Loucy (cell line): Measurements from ENCODE around the gene MED20.
A peak's percentile ranks its signal among the peaks of the same experiment; 100 is the strongest.

Experiments used
- H2AFZ ChIP-seq: fragments of 200-600 bp; sonication (generic); 2 replicates; pipeline ENCODE4 v1.6.0; 2016; ENCODE audit warnings: antibody characterized with exemption, mild to moderate bottlenecking, low read length, moderate library complexity
- H3F3A ChIP-seq: fragments of 200-600 bp; 2 replicates; pipeline ENCODE4 v1.6.0; 2016; ENCODE audit warnings: antibody characterized with exemption, low read depth, mild to moderate bottlenecking
- H3K27me3 ChIP-seq: fragments of 200-600 bp; sonication (generic); 2 replicates; pipeline ENCODE4 v1.6.1; 2014; ENCODE audit warnings: low read length, mild to moderate bottlenecking; ENCODE audit not compliant: insufficient read depth, poor library complexity, severe bottlenecking
- H3K36me3 ChIP-seq: fragments of 200-600 bp; sonication (generic); 2 replicates; pipeline ENCODE4 v1.6.1; 2016; ENCODE audit warnings: low read length; ENCODE audit not compliant: insufficient read depth
- H3K4me1 ChIP-seq: fragments of 200-600 bp; sonication (generic); 2 replicates; pipeline ENCODE4 v1.5.1; 2014; ENCODE audit warnings: low read length, mild to moderate bottlenecking; ENCODE audit not compliant: insufficient read depth, poor library complexity, severe bottlenecking
- H3K4me2 ChIP-seq: fragments of 200-600 bp; sonication (generic); 2 replicates; pipeline ENCODE4 v1.6.0; 2014; ENCODE audit warnings: antibody characterized with exemption, low read length, low read depth, mild to moderate bottlenecking; ENCODE audit not compliant: poor library complexity, severe bottlenecking
- H3K4me3 ChIP-seq: fragments of 200-600 bp; sonication (generic); 2 replicates; pipeline ENCODE4 v1.5.1; 2014; ENCODE audit warnings: low read length, mild to moderate bottlenecking, mixed read lengths; ENCODE audit not compliant: poor library complexity, severe bottlenecking
- H3K79me2 ChIP-seq: fragments of 200-600 bp; sonication (generic); 2 replicates; pipeline ENCODE4 v1.6.1; 2014; ENCODE audit warnings: low read length; ENCODE audit not compliant: insufficient read depth
- H3K9ac ChIP-seq: fragments of 200-600 bp; sonication (generic); 2 replicates; pipeline ENCODE4 v1.6.0; 2014; ENCODE audit warnings: mild to moderate bottlenecking, low read depth, low read length, moderate library complexity; ENCODE audit not compliant: poor library complexity, severe bottlenecking
- H3K9me2 ChIP-seq: fragments of 200-600 bp; sonication (generic); replicated peaks from 2 replicates; pipeline ENCODE4 v1.6.1; 2016; ENCODE audit warnings: low read depth, low read length, mixed read lengths
- H3K9me3 ChIP-seq: fragments of 200-600 bp; sonication (generic); 2 replicates; pipeline ENCODE4 v1.6.1; 2014; ENCODE audit warnings: mild to moderate bottlenecking, antibody characterized with exemption, low read length, low read depth; ENCODE audit not compliant: insufficient read depth
- H4K20me1 ChIP-seq: fragments of 200-600 bp; sonication (generic); 2 replicates; pipeline ENCODE4 v1.6.0; 2014; ENCODE audit warnings: antibody characterized with exemption, low read length, mild to moderate bottlenecking; ENCODE audit not compliant: insufficient read depth, poor library complexity, severe bottlenecking
- EZH2phosphoT487 ChIP-seq: fragments of 200-600 bp; IDR thresholded peaks from 2 replicates; pipeline ENCODE4 v1.6.1; 2018; ENCODE audit warnings: antibody characterized with exemption, mild to moderate bottlenecking, moderate library complexity, borderline replicate concordance
- TF ChIP-seq, protein P1 (sequence below): fragments of 200-600 bp; sonication (generic); conservative IDR thresholded peaks from 2 replicates; pipeline ENCODE4 v1.5.1; 2014; ENCODE audit warnings: mild to moderate bottlenecking, antibody characterized with exemption, low read length

MED20 gene

DNA sequence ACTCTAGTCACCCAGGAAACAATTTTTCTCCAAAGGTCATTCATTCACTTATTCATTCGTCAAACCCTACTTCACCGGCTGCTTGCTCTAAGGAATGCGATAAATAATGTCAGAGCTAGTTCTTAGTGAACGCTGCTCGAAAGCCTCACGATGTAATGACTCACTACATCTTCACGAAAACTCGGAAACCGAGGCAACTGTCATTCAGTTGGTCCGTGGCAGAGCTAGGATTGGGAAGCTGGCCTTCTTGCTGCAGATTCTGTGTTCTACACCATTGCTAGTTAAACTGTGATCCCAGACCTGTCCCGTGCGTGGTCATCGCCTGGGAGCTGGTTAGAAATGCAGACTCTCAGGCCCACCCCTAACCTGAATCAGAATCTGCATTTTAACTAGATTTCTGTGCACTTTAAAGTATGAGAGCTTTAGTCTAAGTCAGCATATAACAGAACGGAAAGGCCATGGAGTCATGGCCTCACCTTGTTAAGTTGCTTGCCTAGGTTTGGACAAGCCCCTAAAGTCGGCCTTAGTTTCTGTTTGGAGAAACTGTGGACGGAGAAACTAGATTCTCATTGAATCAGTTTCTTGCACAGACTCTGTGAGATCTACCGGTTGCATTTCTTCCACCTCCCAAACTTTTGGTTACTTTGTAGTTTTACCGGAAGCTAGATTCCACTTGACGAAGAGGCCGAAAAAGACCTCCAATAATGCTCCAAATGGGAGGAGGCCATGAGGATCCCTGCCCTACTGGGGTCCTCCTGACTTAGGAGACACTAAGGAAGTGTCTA is 21.3 kb upstream of the MED20 start:
- no peaks in the 10 kb centered on the region for H3K9me3 ChIP-seq
- H3F3A ChIP-seq, result peaks cover 8% of the 10 kb centered on the region; the same call in 1 of the 2 replicates
- peaks cover 43% of the 10 kb centered on the region for H3K79me2 ChIP-seq
- H2AFZ ChIP-seq, result peak overlapping the region; percentile 29; the same call in 1 of the 2 replicates
- peaks cover 27% of the 10 kb centered on the region for H3K4me1 ChIP-seq
- H3K36me3 ChIP-seq, result peaks cover 2% of the 10 kb centered on the region; the same call in 1 of the 2 replicates
- peak overlapping the region; percentile 77 for H3K9ac ChIP-seq
- H4K20me1 ChIP-seq, result peaks cover 33% of the 10 kb centered on the region
- H3K4me3 ChIP-seq, result peak overlapping the region; percentile 83
- H3K9me2 ChIP-seq, result no peaks in the 10 kb centered on the region
- H3K4me2 ChIP-seq, result peak overlapping the region; percentile 94
- peaks cover 6% of the 10 kb centered on the region for H3K27me3 ChIP-seq
- no peak for TF ChIP-seq EZH2phosphoT487
- TF ChIP-seq, protein P1, sequence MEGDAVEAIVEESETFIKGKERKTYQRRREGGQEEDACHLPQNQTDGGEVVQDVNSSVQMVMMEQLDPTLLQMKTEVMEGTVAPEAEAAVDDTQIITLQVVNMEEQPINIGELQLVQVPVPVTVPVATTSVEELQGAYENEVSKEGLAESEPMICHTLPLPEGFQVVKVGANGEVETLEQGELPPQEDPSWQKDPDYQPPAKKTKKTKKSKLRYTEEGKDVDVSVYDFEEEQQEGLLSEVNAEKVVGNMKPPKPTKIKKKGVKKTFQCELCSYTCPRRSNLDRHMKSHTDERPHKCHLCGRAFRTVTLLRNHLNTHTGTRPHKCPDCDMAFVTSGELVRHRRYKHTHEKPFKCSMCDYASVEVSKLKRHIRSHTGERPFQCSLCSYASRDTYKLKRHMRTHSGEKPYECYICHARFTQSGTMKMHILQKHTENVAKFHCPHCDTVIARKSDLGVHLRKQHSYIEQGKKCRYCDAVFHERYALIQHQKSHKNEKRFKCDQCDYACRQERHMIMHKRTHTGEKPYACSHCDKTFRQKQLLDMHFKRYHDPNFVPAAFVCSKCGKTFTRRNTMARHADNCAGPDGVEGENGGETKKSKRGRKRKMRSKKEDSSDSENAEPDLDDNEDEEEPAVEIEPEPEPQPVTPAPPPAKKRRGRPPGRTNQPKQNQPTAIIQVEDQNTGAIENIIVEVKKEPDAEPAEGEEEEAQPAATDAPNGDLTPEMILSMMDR, result no peak

DNA sequence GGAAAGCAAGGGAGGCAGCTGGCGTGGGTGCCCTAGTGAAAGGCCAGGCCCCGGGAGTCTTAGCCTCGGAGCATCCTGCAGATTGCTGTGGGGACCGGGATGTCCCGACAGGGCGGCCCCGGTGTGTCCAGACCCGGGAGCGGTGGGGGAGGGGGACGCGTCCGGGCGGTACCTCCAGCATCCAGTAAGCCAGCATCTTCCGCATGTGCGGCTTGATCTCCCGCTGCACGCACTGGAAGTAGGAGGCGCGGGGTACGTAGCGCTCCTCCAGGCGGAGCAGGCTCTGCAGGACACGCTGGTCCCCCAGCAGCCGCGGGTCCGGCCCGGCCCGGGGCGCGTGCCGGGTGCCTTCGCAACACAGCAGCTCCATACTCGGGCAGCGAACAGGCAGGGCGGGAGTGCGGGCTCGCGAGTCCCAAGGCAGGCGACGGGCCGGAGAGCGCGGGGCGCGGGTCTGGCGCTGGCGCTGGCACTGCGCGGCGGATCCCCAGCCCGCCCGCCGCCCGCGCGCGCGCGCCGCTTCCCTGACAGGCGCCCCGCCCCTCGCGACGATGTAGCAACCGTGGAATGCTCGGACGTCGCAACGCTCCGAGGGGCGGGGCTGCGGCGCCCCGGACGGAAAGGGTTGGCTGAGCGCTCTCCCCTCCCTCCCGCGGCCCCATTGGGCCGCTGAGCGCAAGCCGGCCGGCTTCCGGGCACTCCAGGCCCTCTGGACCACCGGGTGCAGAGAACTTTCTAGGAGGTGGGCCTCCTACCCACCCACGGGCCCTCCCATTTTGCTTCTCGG is 20.5 kb upstream of the MED20 start, which contains the start of gene CCND3:
TSS of gene CCND3 (minus strand) at position 529 of the 787 bp plus-strand sequence. CDS start at position 370, 159 bp downstream.
- Histone ChIP-seq H3F3A (peaks cover 8% of the 10 kb centered on the region; the same call in 1 of the 2 replicates), H3K9me3 (no peaks in the 10 kb centered on the region), H3K9me2 (no peaks in the 10 kb centered on the region), H3K36me3 (peaks cover 10% of the 10 kb centered on the region; the same call in 1 of the 2 replicates), H4K20me1 (peaks cover 41% of the 10 kb centered on the region), H3K27me3 (peaks cover 6% of the 10 kb centered on the region), H3K9ac (peak within 1 kb of the TSS; percentile 98), H3K4me2 (peak within 1 kb of the TSS; percentile 98), H3K4me1 (peaks cover 35% of the 10 kb centered on the region), H2AFZ (peak within 1 kb of the TSS; percentile 29; the same call in 1 of the 2 replicates), H3K79me2 (peaks cover 51% of the 10 kb centered on the region), H3K4me3 (peak within 1 kb of the TSS; percentile 83)
- no peak for TF ChIP-seq EZH2phosphoT487
- TF ChIP-seq, protein P1, result no peak

- Histone ChIP-seq H3F3A (peaks cover 10% of the 10 kb centered on the region; the same call in 1 of the 2 replicates), H3K9me3 (no peaks in the 10 kb centered on the region), H3K4me1 (peaks cover 39% of the 10 kb centered on the region), H4K20me1 (peaks cover 45% of the 10 kb centered on the region), H3K36me3 (peaks cover 12% of the 10 kb centered on the region), H3K9me2 (no peaks in the 10 kb centered on the region), H2AFZ (0 out of 2 replicates have a peak overlapping the region, but pooled peaks have one; percentile 22), H3K4me3 (peak overlapping the region; percentile 83), H3K9ac (peak overlapping the region; percentile 98), H3K27me3 (peaks cover 6% of the 10 kb centered on the region), H3K79me2 (peaks cover 55% of the 10 kb centered on the region), H3K4me2 (peak overlapping the region; percentile 98)
- no peak for TF ChIP-seq EZH2phosphoT487
- TF ChIP-seq, protein P1, result no peak
Measured at GRCh38 chr6:41940759-41941279, 19.9 kb upstream of the MED20 start.
